GM23338 (cell line): Measurements from ENCODE around the gene MINDY4. TPM values are rescaled to one million over a fixed set of nuclear protein-coding genes. Genes with fewer than 3 reads are reported as not detected.
A peak's percentile ranks its signal among the peaks of the same experiment; 100 is the strongest.

Experiments used
- ATAC-seq: fragments of 200-7000 bp; cut with Tn5 transposase; 3 replicates; pipeline ENCODE4 v1.9.1; 2020
- DNase-seq: peaks from one replicate; pipeline ENCODE4 v3.0.0-alpha.2; 2015; ENCODE audit warnings: low spot score
- H2AFZ ChIP-seq: fragments of 200-600 bp; sonication (generic); 2 replicates; pipeline ENCODE4 v1.8.0; 2016; ENCODE audit warnings: antibody characterized with exemption, mild to moderate bottlenecking, moderate library complexity
- H3F3A ChIP-seq: fragments of 200-600 bp; sonication (generic); replicated peaks from 2 replicates; pipeline ENCODE4 v1.8.0; 2017; ENCODE audit warnings: antibody characterized with exemption, mixed run types, low read depth
- H3K27ac ChIP-seq: fragments of 200-600 bp; sonication (generic); 2 replicates; pipeline ENCODE4 v1.6.1; 2016; ENCODE audit warnings: low read depth
- H3K27me3 ChIP-seq: fragments of 200-600 bp; sonication (generic); 2 replicates; pipeline ENCODE4 v1.8.0; 2016; ENCODE audit warnings: mild to moderate bottlenecking, mixed run types, moderate library complexity; ENCODE audit not compliant: insufficient read depth
- H3K36me3 ChIP-seq: fragments of 200-600 bp; sonication (generic); 2 replicates; pipeline ENCODE4 v1.8.0; 2016; ENCODE audit warnings: mild to moderate bottlenecking; ENCODE audit not compliant: insufficient read depth
- H3K4me1 ChIP-seq: fragments of 200-600 bp; sonication (generic); 2 replicates; pipeline ENCODE4 v1.8.0; 2016; ENCODE audit warnings: mild to moderate bottlenecking, moderate library complexity; ENCODE audit not compliant: insufficient read depth
- H3K4me2 ChIP-seq: fragments of 200-600 bp; sonication (generic); 2 replicates; pipeline ENCODE4 v1.7.1; 2017; ENCODE audit warnings: mixed run types
- H3K4me3 ChIP-seq: fragments of 200-600 bp; sonication (generic); 2 replicates; pipeline ENCODE4 v1.6.1; 2016; ENCODE audit warnings: mixed run types
- H3K79me2 ChIP-seq: fragments of 200-600 bp; sonication (generic); replicated peaks from 2 replicates; pipeline ENCODE4 v1.8.0; 2017; ENCODE audit warnings: mild to moderate bottlenecking; ENCODE audit not compliant: insufficient read depth
- H3K9me2 ChIP-seq: fragments of 200-600 bp; sonication (generic); 2 replicates; pipeline ENCODE4 v1.8.0; 2017; ENCODE audit not compliant: insufficient read depth
- H4K20me1 ChIP-seq: fragments of 200-600 bp; sonication (generic); replicated peaks from 2 replicates; pipeline ENCODE4 v1.8.0; 2017; ENCODE audit warnings: mild to moderate bottlenecking; ENCODE audit not compliant: insufficient read depth
- H3K27ac Mint-ChIP-seq: 2 replicates; pipeline ENCODE4 v1.8.0; 2020; ENCODE audit warnings: inconsistent platforms, mild to moderate bottlenecking, moderate library complexity, mixed read lengths
- H3K27me3 Mint-ChIP-seq: 3 replicates; pipeline ENCODE4 v1.8.0; 2022; ENCODE audit warnings: low read depth, mild to moderate bottlenecking, moderate library complexity, mixed read lengths, inconsistent platforms; ENCODE audit not compliant: insufficient read depth, poor library complexity
- H3K36me3 Mint-ChIP-seq: 3 replicates; pipeline ENCODE4 v1.8.0; 2021; ENCODE audit warnings: low read depth, mild to moderate bottlenecking, inconsistent platforms, moderate library complexity, mixed read lengths
- H3K4me1 Mint-ChIP-seq: 3 replicates; pipeline ENCODE4 v1.8.0; 2020; ENCODE audit warnings: mild to moderate bottlenecking, inconsistent platforms, mixed read lengths
- H3K4me3 Mint-ChIP-seq: 3 replicates; pipeline ENCODE4 v1.8.0; 2021; ENCODE audit warnings: moderate library complexity, mild to moderate bottlenecking, inconsistent platforms, mixed read lengths
- H3K9me3 Mint-ChIP-seq: 3 replicates; pipeline ENCODE4 v1.8.0; 2020; ENCODE audit warnings: moderate library complexity, mild to moderate bottlenecking, inconsistent platforms, mixed read lengths
- EZH2 ChIP-seq: fragments of 200-600 bp; sonication (generic); IDR thresholded peaks from one replicate; pipeline ENCODE4 v1.8.0; 2017; ENCODE audit warnings: antibody characterized with exemption, mild to moderate bottlenecking, low read depth; ENCODE audit not compliant: unreplicated experiment
- EZH2phosphoT487 ChIP-seq: fragments of 200-600 bp; sonication (generic); IDR thresholded peaks from one replicate; pipeline ENCODE4 v1.8.1; 2018; ENCODE audit warnings: antibody characterized with exemption; ENCODE audit not compliant: unreplicated experiment
- NANOG ChIP-seq: IDR thresholded peaks from 2 replicates; pipeline ENCODE4 v1.6.1; 2016; ENCODE audit warnings: antibody characterized with exemption, borderline replicate concordance
- POLR2AphosphoS5 ChIP-seq: IDR thresholded peaks from 2 replicates; pipeline ENCODE4 v1.6.1; 2016; ENCODE audit warnings: antibody characterized with exemption, low read depth
- REST ChIP-seq: IDR thresholded peaks from one replicate; pipeline ENCODE4 v1.6.1; 2018; ENCODE audit warnings: antibody characterized with exemption; ENCODE audit not compliant: unreplicated experiment
- ZNF331 ChIP-seq: fragments of 250-450 bp; sonication (Bioruptor Pico); IDR thresholded peaks from 2 replicates; pipeline ENCODE4 v1.5.0; 2020; ENCODE audit warnings: low read depth, mild to moderate bottlenecking, moderate library complexity
- polyA plus RNA-seq: library from polyadenylated mRNA; unstranded; fragments of >200 nt; fragmentation: Nextera tagmentation; extraction: Ambion mirVana; gene quantifications from 2 replicates; pipeline ENCODE4 v1.2.1, GENCODE V29; 2016
- total RNA-seq: library from RNA; depleted of rRNA; stranded (reverse); fragments of >200 nt; shearing (Covaris generic); gene quantifications from 2 replicates; pipeline ENCODE4 v1.2.3, GENCODE V29; 2014
- TF ChIP-seq, protein P1 (sequence below), 2 experiments: fragments of 200-600 bp in 1 of 2; sonication (generic) in 1 of 2; conservative IDR thresholded peaks; 2 replicates each; pipeline versions ENCODE4 v1.5.1 to v1.6.1; 2016 to 2017; ENCODE audit warnings: antibody characterized with exemption in 2 of 2, low read depth in 2 of 2, mild to moderate bottlenecking in 2 of 2, moderate library complexity in 1 of 2
- TF ChIP-seq, protein P2 (sequence below): IDR thresholded peaks from 2 replicates; pipeline ENCODE4 v1.6.1; 2016; ENCODE audit warnings: antibody characterized with exemption

The MINDY4 gene
- total and polyA plus RNA-seq, 2 experiments from 2014 or later = 1.7 to 4.4 TPM

GRCh38 chr7:30790356-30790755 is 19.1 kb downstream of the MINDY4 start:
- ATAC-seq (no peak), DNase-seq (no peak)
- H3K27ac ChIP-seq = no peak overlapping the region
- Mint-ChIP-seq H3K27me3 (no peaks in the 10 kb centered on the region), H3K36me3 (no peaks in the 10 kb centered on the region; the same call in 2 of the 3 replicates), H3K27ac (no peak overlapping the region), H3K4me1 (peaks cover 12% of the 10 kb centered on the region; the same call in 2 of the 3 replicates), H3K9me3 (no peaks in the 10 kb centered on the region), H3K4me3 (no peak overlapping the region)
- H3K9me2 ChIP-seq = no peaks in the 10 kb centered on the region
- no peaks in the 10 kb centered on the region for H3K79me2 ChIP-seq
- H3K4me2 ChIP-seq = no peak overlapping the region
- H3K4me3 ChIP-seq = no peak overlapping the region
- no peaks in the 10 kb centered on the region for H3K36me3 ChIP-seq
- H3K4me1 ChIP-seq = no peaks in the 10 kb centered on the region
- H4K20me1 ChIP-seq = no peaks in the 10 kb centered on the region
- no peaks in the 10 kb centered on the region for H3K27me3 ChIP-seq
- H3F3A ChIP-seq = no peaks in the 10 kb centered on the region
- TF ChIP-seq NANOG = no peak
- TF ChIP-seq POLR2AphosphoS5 = no peak
- TF ChIP-seq EZH2phosphoT487 = no peak
- no peak overlapping the region for H2AFZ ChIP-seq

- TF ChIP-seq, protein P1, sequence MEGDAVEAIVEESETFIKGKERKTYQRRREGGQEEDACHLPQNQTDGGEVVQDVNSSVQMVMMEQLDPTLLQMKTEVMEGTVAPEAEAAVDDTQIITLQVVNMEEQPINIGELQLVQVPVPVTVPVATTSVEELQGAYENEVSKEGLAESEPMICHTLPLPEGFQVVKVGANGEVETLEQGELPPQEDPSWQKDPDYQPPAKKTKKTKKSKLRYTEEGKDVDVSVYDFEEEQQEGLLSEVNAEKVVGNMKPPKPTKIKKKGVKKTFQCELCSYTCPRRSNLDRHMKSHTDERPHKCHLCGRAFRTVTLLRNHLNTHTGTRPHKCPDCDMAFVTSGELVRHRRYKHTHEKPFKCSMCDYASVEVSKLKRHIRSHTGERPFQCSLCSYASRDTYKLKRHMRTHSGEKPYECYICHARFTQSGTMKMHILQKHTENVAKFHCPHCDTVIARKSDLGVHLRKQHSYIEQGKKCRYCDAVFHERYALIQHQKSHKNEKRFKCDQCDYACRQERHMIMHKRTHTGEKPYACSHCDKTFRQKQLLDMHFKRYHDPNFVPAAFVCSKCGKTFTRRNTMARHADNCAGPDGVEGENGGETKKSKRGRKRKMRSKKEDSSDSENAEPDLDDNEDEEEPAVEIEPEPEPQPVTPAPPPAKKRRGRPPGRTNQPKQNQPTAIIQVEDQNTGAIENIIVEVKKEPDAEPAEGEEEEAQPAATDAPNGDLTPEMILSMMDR (conservative IDR thresholded peaks at IDR 0.05; ENCODE audit: low read depth in 2 of 2) = peak; percentile 52 to 65
- TF ChIP-seq, protein P2, sequence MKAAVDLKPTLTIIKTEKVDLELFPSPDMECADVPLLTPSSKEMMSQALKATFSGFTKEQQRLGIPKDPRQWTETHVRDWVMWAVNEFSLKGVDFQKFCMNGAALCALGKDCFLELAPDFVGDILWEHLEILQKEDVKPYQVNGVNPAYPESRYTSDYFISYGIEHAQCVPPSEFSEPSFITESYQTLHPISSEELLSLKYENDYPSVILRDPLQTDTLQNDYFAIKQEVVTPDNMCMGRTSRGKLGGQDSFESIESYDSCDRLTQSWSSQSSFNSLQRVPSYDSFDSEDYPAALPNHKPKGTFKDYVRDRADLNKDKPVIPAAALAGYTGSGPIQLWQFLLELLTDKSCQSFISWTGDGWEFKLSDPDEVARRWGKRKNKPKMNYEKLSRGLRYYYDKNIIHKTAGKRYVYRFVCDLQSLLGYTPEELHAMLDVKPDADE = no peak
- Mint-ChIP-seq H3K36me3 (no peaks in the 10 kb centered on the region), H3K4me3 (no peak overlapping the region), H3K27me3 (no peaks in the 10 kb centered on the region), H3K9me3 (no peaks in the 10 kb centered on the region), H3K4me1 (peaks cover 12% of the 10 kb centered on the region; the same call in 2 of the 3 replicates), H3K27ac (no peak overlapping the region)
- H2AFZ ChIP-seq = no peak overlapping the region
- no peaks in the 10 kb centered on the region for H4K20me1 ChIP-seq
- no peaks in the 10 kb centered on the region for H3K9me2 ChIP-seq
- H3K4me3 ChIP-seq = no peak overlapping the region
- H3K27ac ChIP-seq = no peak overlapping the region
- no peaks in the 10 kb centered on the region for H3K79me2 ChIP-seq
- no peaks in the 10 kb centered on the region for H3K27me3 ChIP-seq
- ATAC-seq (peak; percentile 90), DNase-seq (peak; percentile 62)
- no peak overlapping the region for H3K4me2 ChIP-seq
- no peaks in the 10 kb centered on the region for H3K36me3 ChIP-seq
- H3K4me1 ChIP-seq = no peaks in the 10 kb centered on the region
- H3F3A ChIP-seq = no peaks in the 10 kb centered on the region
Observed at GRCh38 chr7:30791114-30791513, 19.9 kb downstream of the MINDY4 start.

DNA sequence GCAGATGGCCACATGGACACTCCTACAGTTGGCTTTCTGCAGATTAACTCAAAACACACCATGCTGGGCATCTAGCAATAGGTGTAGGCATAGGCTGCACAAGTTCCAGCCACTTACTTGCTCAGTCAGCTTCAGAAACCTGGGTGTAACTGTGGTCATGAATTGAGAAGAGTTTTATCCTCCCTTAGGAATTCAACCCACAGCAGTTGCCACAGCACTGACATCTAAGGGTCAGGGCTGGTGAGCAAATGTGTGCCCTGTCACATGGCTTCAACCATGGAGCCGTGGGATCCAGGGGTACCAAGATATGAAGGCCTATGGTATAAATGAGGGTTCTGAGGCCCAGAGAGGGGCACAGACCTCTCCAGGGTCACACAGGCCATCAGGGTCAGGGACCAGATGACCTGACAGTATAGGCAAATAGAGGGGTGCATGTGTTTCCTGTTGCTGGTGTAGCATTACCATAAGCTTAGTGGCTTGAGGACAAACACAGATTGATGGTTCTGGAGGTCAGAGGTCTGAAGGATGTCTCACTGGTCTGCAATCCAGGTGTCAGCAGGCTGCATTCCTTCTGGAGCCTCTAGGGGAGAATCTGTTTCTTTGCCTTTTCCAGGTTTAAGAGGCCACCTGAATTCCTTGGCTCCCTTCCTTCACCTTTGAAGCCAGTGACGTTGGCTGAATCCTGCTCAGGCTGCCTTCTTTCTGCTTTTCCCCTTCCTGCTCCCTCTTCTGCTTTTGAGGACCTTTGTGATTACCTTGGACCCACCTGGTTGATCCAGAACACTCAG is 24.1 kb downstream of the MINDY4 start:
- Histone ChIP-seq H3K4me2 (no peak overlapping the region), H4K20me1 (no peaks in the 10 kb centered on the region), H3K27ac (no peak overlapping the region), H3K79me2 (no peaks in the 10 kb centered on the region), H3K27me3 (no peaks in the 10 kb centered on the region), H3K4me3 (no peak overlapping the region), H3F3A (no peaks in the 10 kb centered on the region), H3K9me2 (no peaks in the 10 kb centered on the region), H3K4me1 (no peaks in the 10 kb centered on the region), H2AFZ (no peak overlapping the region), H3K36me3 (no peaks in the 10 kb centered on the region)
- DNase-seq = peak; percentile 42
- Mint-ChIP-seq H3K27ac (no peak overlapping the region), H3K4me3 (no peak overlapping the region), H3K4me1 (peaks cover 21% of the 10 kb centered on the region), H3K36me3 (no peaks in the 10 kb centered on the region), H3K9me3 (no peaks in the 10 kb centered on the region), H3K27me3 (peaks cover 2% of the 10 kb centered on the region)
- ATAC-seq = peak; percentile 40
- TF ChIP-seq REST (no peak), ZNF331 (CRISPR knock-in tag) (no peak), EZH2 (no peak)
- TF ChIP-seq, protein P1 (conservative IDR thresholded peaks at IDR 0.05; ENCODE audit: low read depth in 2 of 2) = no peak
